ENCODE results near the gene THSD1.

DNA sequence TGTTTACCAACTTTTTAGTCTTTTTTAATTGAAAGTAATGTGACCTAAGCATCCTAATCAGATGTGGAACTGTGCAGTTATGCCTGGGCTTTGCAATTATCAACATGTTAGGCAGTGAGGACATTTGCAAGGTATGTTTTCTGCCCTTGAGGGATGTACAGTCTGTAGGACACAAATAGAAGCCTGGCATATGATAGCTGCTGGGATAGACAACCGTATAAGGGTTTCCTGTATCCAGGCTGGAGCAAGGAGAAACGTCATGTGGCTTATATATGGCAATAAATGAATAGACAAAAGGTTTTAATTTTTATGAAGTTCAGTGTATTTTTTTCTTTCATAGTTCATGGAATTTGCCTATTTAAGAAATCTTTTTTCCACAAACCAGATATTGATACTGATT, 46.5 kb upstream of the THSD1 start:
- TF ChIP-seq POLR2A (IDR thresholded peaks at IDR 0.05; ENCODE audit: extremely low read depth, insufficient read length) (no peak), MYC (IDR thresholded peaks at IDR 0.05; ENCODE audit: low read depth, low read length) (no peak)
- TF ChIP-seq, protein P1, sequence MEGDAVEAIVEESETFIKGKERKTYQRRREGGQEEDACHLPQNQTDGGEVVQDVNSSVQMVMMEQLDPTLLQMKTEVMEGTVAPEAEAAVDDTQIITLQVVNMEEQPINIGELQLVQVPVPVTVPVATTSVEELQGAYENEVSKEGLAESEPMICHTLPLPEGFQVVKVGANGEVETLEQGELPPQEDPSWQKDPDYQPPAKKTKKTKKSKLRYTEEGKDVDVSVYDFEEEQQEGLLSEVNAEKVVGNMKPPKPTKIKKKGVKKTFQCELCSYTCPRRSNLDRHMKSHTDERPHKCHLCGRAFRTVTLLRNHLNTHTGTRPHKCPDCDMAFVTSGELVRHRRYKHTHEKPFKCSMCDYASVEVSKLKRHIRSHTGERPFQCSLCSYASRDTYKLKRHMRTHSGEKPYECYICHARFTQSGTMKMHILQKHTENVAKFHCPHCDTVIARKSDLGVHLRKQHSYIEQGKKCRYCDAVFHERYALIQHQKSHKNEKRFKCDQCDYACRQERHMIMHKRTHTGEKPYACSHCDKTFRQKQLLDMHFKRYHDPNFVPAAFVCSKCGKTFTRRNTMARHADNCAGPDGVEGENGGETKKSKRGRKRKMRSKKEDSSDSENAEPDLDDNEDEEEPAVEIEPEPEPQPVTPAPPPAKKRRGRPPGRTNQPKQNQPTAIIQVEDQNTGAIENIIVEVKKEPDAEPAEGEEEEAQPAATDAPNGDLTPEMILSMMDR (IDR thresholded peaks at IDR 0.05; ENCODE audit: low read depth, low read length) = no peak
- TF ChIP-seq, protein P2, sequence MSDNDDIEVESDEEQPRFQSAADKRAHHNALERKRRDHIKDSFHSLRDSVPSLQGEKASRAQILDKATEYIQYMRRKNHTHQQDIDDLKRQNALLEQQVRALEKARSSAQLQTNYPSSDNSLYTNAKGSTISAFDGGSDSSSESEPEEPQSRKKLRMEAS (IDR thresholded peaks at IDR 0.05; ENCODE audit: low read depth, low read length) = no peak
